Suprapubic skin (tissue), 4 donors: Measurements from ENCODE around the gene SAG. TPM values are rescaled to one million over a fixed set of nuclear protein-coding genes. Genes with fewer than 3 reads are reported as not detected.

Experiments used
- DNase-seq, 2 donors: peaks; one replicate each; pipeline ENCODE4 v3.0.0-alpha.2; 2019; ENCODE audit warnings: low spot score in 2 of 2
- H3K27ac ChIP-seq: fragments of 200-600 bp; sonication (generic); one replicate; pipeline ENCODE4 v1.5.1; 2019
- H3K27me3 ChIP-seq: fragments of 200-600 bp; sonication (generic); one replicate; pipeline ENCODE4 v1.5.1; 2019
- H3K36me3 ChIP-seq: fragments of 200-600 bp; sonication (generic); one replicate; pipeline ENCODE4 v1.5.1; 2019
- H3K4me1 ChIP-seq: fragments of 200-600 bp; sonication (generic); one replicate; pipeline ENCODE4 v1.5.1; 2019
- H3K4me3 ChIP-seq: fragments of 200-600 bp; sonication (generic); one replicate; pipeline ENCODE4 v1.5.1; 2019; ENCODE audit warnings: mild to moderate bottlenecking
- H3K9me3 ChIP-seq: fragments of 200-600 bp; sonication (generic); one replicate; pipeline ENCODE4 v1.5.1; 2019
- EP300 ChIP-seq: sonication (generic); formaldehyde crosslinking; IDR thresholded peaks from one replicate; pipeline ENCODE4 v1.6.1; 2017; ENCODE audit warnings: antibody characterized with exemption
- POLR2A ChIP-seq, 2 donors: fragments of 450-650 bp; IDR thresholded peaks; one replicate each; pipeline ENCODE4 v1.6.1; 2017; ENCODE audit warnings: antibody characterized with exemption in 2 of 2, mild to moderate bottlenecking in 2 of 2, moderate library complexity in 2 of 2
- POLR2AphosphoS5 ChIP-seq, 3 donors: sonication (generic); formaldehyde crosslinking; IDR thresholded peaks; one replicate each; pipeline ENCODE4 v1.6.1; 2017; ENCODE audit warnings: antibody characterized with exemption in 3 of 3
- WGBS: methylation state at CpG from one replicate; pipeline ENCODE4 v1.1.5; 2018; 5-methylcytosine and 5-hydroxymethylcytosine counted together
- total RNA-seq, 4 donors: library from RNA; depleted of rRNA; stranded (reverse); fragments of >200 nt; gene quantifications; one replicate each; pipeline ENCODE4 v1.1.0, GENCODE V29; 2016
- TF ChIP-seq, protein P1 (sequence below), 2 donors: fragments of 200-600 bp in 1 of 2; fragments of 450-650 bp in 1 of 2; sonication (generic) in 1 of 2; IDR thresholded peaks; one replicate each; pipeline ENCODE4 v1.5.1; 2016 to 2019; ENCODE audit warnings: antibody characterized with exemption in 2 of 2, mild to moderate bottlenecking in 1 of 2, moderate library complexity in 1 of 2

Gene SAG
- total RNA-seq, 4 donors from 2014 or later = not detected

DNA sequence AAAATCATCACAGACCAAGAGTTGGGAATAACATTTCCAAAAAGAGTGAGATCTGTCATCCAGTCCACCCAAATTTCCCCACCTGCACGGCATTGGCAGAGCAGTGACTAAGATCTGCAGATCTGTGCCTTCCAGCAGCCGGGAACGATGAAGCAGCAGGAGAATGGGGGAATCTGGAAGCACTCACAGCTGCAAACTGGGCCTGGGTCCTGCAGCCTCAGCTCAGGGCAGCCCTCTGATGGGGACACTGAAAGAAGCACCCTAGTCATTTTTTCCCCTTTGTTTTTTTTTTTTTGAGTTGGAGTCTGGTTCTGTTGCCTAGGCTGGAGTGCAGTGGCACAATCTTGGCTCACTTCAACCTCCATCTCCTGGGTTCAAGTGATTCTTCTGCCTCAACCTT, 4.4 kb upstream of the SAG start:
- Histone ChIP-seq H3K9me3 (no peaks in the 10 kb centered on the region), H3K4me3 (no peak overlapping the region), H3K27ac (no peak overlapping the region), H3K27me3 (no peaks in the 10 kb centered on the region), H3K36me3 (no peaks in the 10 kb centered on the region), H3K4me1 (no peaks in the 10 kb centered on the region)
- DNase-seq = no peak
- TF ChIP-seq, protein P1, sequence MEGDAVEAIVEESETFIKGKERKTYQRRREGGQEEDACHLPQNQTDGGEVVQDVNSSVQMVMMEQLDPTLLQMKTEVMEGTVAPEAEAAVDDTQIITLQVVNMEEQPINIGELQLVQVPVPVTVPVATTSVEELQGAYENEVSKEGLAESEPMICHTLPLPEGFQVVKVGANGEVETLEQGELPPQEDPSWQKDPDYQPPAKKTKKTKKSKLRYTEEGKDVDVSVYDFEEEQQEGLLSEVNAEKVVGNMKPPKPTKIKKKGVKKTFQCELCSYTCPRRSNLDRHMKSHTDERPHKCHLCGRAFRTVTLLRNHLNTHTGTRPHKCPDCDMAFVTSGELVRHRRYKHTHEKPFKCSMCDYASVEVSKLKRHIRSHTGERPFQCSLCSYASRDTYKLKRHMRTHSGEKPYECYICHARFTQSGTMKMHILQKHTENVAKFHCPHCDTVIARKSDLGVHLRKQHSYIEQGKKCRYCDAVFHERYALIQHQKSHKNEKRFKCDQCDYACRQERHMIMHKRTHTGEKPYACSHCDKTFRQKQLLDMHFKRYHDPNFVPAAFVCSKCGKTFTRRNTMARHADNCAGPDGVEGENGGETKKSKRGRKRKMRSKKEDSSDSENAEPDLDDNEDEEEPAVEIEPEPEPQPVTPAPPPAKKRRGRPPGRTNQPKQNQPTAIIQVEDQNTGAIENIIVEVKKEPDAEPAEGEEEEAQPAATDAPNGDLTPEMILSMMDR (IDR thresholded peaks at IDR 0.05) = no peak
- 75% methylated on average over 3 of the region's 3 CpGs for WGBS

DNA sequence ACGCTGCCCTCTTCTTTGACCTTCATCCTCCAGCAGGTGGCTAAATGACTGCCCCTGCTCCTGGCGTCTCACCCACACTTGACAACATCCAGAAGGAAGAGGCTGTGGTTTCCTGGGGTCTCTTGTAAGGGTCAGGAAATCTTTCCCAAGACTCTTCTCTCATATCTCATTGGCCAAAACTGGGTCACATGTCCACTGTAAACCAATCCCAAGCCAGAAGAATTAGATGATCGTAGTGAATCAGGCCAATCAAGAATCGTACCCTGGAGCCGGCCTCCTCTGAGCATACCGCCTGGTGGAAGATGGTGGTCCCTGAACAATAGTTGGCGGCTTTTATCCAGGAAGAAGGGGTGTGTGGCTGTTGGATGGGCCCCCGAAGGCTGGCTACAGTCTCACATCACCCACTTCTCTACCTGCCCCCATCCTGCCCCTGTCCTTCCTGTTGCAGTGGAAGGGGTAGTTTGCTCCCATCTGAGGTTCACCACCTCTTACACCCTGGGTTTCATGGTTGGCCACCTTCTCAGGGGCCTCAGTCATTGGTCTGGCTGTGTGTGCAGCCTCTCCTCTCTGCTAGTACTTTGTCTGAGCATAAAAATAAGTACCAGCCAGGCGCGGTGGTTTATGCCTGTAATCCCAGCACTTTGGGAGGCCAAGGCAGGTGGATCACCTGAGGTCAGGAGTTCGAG, 3.8 kb downstream of the SAG start:
- H3K27ac ChIP-seq = no peak overlapping the region
- H3K27me3 ChIP-seq = no peaks in the 10 kb centered on the region
- no peaks in the 10 kb centered on the region for H3K36me3 ChIP-seq
- H3K9me3 ChIP-seq = no peaks in the 10 kb centered on the region
- 95% methylated on average over 11 of the region's 11 CpGs for WGBS
- no peak for DNase-seq
- no peaks in the 10 kb centered on the region for H3K4me1 ChIP-seq
- TF ChIP-seq POLR2AphosphoS5 (IDR thresholded peaks at IDR 0.05) (no peak), POLR2A (IDR thresholded peaks at IDR 0.05) (no peak)
- TF ChIP-seq, protein P1 (IDR thresholded peaks at IDR 0.05) = no peak
- no peak overlapping the region for H3K4me3 ChIP-seq

DNA sequence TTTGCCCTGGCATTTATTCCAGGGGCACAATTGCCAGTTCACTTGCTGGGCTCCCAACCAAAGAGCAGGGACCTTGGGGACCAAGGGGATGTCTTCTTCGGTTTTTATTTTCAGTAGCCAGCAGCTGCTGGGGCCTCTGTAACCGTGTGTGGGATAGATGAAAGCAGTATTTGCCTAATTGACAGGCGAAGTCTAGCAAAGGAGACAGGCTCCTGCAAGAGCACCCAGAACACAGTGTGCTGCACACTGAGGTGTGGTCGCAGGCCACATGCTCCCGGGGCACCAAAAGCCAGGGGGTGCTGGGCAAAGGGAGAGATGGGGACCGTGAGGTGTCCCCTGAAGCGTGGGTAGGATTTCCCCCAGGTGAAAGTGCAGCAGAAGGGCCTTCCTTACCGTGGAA, 5.3 kb downstream of the SAG start:
- DNase-seq = no peak
- no peaks in the 10 kb centered on the region for H3K9me3 ChIP-seq
- no peak overlapping the region for H3K27ac ChIP-seq
- WGBS = 58% methylated on average over 8 of the region's 8 CpGs
- H3K4me1 ChIP-seq = no peaks in the 10 kb centered on the region
- no peaks in the 10 kb centered on the region for H3K27me3 ChIP-seq
- H3K36me3 ChIP-seq = no peaks in the 10 kb centered on the region
- TF ChIP-seq POLR2A (IDR thresholded peaks at IDR 0.05) = no peak
- H3K4me3 ChIP-seq = no peak overlapping the region

DNA sequence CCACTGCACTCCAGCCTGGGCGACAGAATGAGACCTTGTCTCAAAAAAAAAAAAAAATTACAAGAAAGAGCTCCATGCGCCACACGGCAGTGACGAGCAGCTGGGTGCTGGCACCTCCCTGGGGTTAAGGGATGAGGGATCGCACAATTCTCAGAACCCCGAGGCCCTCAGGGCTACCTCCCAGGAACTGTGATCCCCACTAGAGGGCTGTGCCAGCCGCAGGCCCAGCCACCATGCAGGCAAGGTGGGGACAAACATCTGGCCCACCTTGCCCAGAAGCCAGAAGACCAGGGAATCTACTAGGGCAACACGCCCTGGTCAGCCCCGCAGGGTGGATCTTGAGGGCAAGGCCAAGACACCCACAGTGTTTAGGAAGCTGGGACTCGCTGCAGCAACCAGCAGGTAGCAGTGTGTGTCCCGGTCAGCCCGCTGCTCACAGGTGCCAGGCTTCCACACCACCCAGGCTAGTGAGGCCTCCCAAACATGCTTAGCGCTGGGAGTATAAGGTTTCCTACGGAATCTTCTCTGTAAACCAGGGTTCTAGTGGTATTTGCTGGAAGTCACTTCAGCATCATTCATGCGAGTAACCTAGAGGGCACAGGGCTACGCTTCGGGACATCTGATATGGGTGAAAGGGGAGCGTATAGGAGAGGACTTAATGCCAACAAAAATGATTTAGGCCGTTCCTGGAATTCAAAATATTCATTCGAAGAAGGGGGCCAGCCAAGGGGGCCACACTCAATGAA, 6.7 kb downstream of the SAG start:
- H3K9me3 ChIP-seq = no peaks in the 10 kb centered on the region
- no peak for TF ChIP-seq POLR2A (IDR thresholded peaks at IDR 0.05)
- TF ChIP-seq EP300 = no peak
- no peak for TF ChIP-seq POLR2AphosphoS5 (IDR thresholded peaks at IDR 0.05)
- TF ChIP-seq, protein P1 (IDR thresholded peaks at IDR 0.05) = no peak
- no peak overlapping the region for H3K27ac ChIP-seq
- no peak for DNase-seq
- H3K27me3 ChIP-seq = peaks cover 4% of the 10 kb centered on the region
- no peak overlapping the region for H3K4me3 ChIP-seq
- WGBS = 96% methylated on average over 15 of the region's 20 CpGs
- H3K4me1 ChIP-seq = no peaks in the 10 kb centered on the region
- H3K36me3 ChIP-seq = no peaks in the 10 kb centered on the region

DNA sequence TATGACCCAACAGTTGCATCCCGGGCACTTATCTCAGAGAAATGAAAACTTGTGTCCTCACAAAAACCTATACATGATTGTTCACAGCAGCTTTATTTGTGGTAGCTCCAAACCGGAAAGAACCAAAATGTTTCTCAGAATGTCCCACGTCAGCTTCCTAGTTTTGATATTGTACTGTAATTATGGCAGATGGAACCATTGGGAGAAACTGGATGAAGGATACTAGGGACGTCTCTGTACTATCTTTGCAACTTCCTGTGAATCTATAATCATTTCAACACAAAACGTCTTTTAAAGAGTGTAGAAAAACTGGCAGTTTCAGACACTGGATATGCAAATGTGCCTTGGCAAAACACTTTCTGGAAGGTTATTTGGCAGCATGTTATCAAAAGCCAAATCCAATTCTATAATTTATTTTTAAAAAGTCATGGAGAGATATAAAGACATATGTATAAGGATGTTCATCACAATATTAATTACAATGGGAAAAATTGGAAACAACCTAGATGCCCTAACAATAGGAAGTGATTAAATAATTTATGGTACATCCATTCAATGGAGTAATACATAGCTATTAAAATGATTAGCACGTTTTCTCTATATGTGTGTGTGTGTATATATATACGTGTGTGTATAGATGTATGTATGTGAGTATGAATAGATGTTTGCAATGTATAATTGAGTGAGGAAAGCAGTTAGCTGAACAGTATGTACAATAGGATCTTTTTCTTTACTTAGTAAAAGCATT, 9.8 kb downstream of the SAG start:
- no peaks in the 10 kb centered on the region for H3K9me3 ChIP-seq
- no peaks in the 10 kb centered on the region for H3K36me3 ChIP-seq
- no peak for TF ChIP-seq EP300
- no peak for TF ChIP-seq POLR2A (IDR thresholded peaks at IDR 0.05)
- TF ChIP-seq POLR2AphosphoS5 (IDR thresholded peaks at IDR 0.05) = no peak
- TF ChIP-seq, protein P1 (IDR thresholded peaks at IDR 0.05) = no peak
- H3K4me3 ChIP-seq = no peak overlapping the region
- WGBS = 62% methylated on average over 7 of the region's 7 CpGs
- H3K27me3 ChIP-seq = peaks cover 16% of the 10 kb centered on the region
- no peaks in the 10 kb centered on the region for H3K4me1 ChIP-seq
- no peak overlapping the region for H3K27ac ChIP-seq
- DNase-seq = no peak
